Mammary epithelial cell (primary cell): ENCODE results near the gene CAMK2D.

ENCODE experiments used
- EZH2 ChIP-seq: IDR thresholded peaks from 2 replicates; pipeline ENCODE4 v1.6.1; 2012; ENCODE audit warnings: low read length, inconsistent platforms, borderline replicate concordance
- TF ChIP-seq, protein P1 (sequence below), 2 donors: IDR thresholded peaks in 1 of 2; conservative IDR thresholded peaks in 1 of 2; 2 replicates each; pipeline ENCODE4 v1.5.1; 2011 to 2012; ENCODE audit warnings: inconsistent platforms in 2 of 2, low read length in 2 of 2, mild to moderate bottlenecking in 2 of 2, control low read depth in 1 of 2, low read depth in 1 of 2; ENCODE audit not compliant: insufficient read depth in 1 of 2; ENCODE audit errors: extremely low read depth in 1 of 2

DNA sequence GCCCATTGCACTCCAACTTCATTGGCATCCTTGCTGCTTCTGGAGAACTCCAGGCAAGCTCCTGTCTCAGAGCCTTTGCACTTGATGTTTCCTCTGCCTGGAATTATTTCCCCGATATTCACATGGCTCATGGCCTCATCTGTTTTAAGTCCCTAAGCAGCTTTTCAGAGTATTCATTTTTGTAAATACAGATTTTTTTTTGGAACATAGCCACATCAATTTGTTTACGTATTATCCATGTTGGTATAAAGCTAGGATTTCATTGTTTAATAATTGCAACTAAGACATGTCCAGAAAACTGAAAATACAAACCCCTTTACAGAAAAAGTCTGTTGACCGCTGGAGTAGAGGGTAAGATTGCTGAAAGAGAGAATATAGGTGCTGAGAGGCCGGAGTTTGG lies 142.0 kb downstream of the CAMK2D start:
- TF ChIP-seq, protein P1, sequence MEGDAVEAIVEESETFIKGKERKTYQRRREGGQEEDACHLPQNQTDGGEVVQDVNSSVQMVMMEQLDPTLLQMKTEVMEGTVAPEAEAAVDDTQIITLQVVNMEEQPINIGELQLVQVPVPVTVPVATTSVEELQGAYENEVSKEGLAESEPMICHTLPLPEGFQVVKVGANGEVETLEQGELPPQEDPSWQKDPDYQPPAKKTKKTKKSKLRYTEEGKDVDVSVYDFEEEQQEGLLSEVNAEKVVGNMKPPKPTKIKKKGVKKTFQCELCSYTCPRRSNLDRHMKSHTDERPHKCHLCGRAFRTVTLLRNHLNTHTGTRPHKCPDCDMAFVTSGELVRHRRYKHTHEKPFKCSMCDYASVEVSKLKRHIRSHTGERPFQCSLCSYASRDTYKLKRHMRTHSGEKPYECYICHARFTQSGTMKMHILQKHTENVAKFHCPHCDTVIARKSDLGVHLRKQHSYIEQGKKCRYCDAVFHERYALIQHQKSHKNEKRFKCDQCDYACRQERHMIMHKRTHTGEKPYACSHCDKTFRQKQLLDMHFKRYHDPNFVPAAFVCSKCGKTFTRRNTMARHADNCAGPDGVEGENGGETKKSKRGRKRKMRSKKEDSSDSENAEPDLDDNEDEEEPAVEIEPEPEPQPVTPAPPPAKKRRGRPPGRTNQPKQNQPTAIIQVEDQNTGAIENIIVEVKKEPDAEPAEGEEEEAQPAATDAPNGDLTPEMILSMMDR (conservative IDR thresholded peaks at IDR 0.05 in 1 of 2, IDR thresholded peaks at IDR 0.05 in 1 of 2; ENCODE audit: extremely low read depth in 1 of 2, insufficient read depth in 1 of 2, low read depth in 1 of 2, low read length in 2 of 2): no peak
- TF ChIP-seq EZH2: no peak
